H9 (cell line): ENCODE measurements around the gene DCX. TPM values are rescaled to one million over a fixed set of nuclear protein-coding genes. Genes with fewer than 3 reads are reported as not detected.

Experiments
- DNase-seq: peaks from one replicate; pipeline ENCODE4 v3.0.0-alpha.2; 2017
- H2AFZ ChIP-seq: one replicate; pipeline ENCODE4 v1.6.1; 2013; ENCODE audit warnings: mild to moderate bottlenecking, low read length, control low read depth, moderate library complexity
- H2AK5ac ChIP-seq: 2 replicates; pipeline ENCODE4 v1.6.1; 2013; ENCODE audit warnings: low read length, control low read depth, mixed read lengths; ENCODE audit not compliant: insufficient read length
- H2BK120ac ChIP-seq: one replicate; pipeline ENCODE4 v1.6.1; 2013; ENCODE audit warnings: low read depth, mild to moderate bottlenecking, low read length, control low read depth, inconsistent platforms; ENCODE audit not compliant: poor library complexity, severe bottlenecking
- H2BK12ac ChIP-seq: 2 replicates; pipeline ENCODE4 v1.6.1; 2013; ENCODE audit warnings: low read length, control low read depth, mixed read lengths, low read depth; ENCODE audit not compliant: insufficient read length
- H2BK15ac ChIP-seq: 2 replicates; pipeline ENCODE4 v1.6.1; 2013; ENCODE audit warnings: low read depth, low read length, control low read depth
- H2BK20ac ChIP-seq: one replicate; pipeline ENCODE4 v1.6.1; 2013; ENCODE audit warnings: low read depth, mild to moderate bottlenecking, low read length, control low read depth, inconsistent platforms; ENCODE audit not compliant: poor library complexity, severe bottlenecking
- H2BK5ac ChIP-seq: 2 replicates; pipeline ENCODE4 v1.6.1; 2013; ENCODE audit warnings: low read length, control low read depth, mixed read lengths; ENCODE audit not compliant: insufficient read length
- H3K14ac ChIP-seq: 2 replicates; pipeline ENCODE4 v1.6.1; 2013; ENCODE audit warnings: low read length, control low read depth; ENCODE audit not compliant: insufficient read depth
- H3K18ac ChIP-seq: 2 replicates; pipeline ENCODE4 v1.6.1; 2013; ENCODE audit warnings: low read depth, mild to moderate bottlenecking, mixed read lengths, low read length, control low read depth; ENCODE audit not compliant: insufficient read length
- H3K23ac ChIP-seq: 2 replicates; pipeline ENCODE4 v1.6.1; 2013; ENCODE audit warnings: low read length, control low read depth, mixed read lengths, low read depth; ENCODE audit not compliant: insufficient read length
- H3K23me2 ChIP-seq: 2 replicates; pipeline ENCODE4 v1.6.1; 2013; ENCODE audit warnings: low read depth, mild to moderate bottlenecking, mixed read lengths, low read length, control low read depth; ENCODE audit not compliant: insufficient read length, poor library complexity, severe bottlenecking
- H3K27ac ChIP-seq: 2 replicates; pipeline ENCODE4 v1.5.1; 2013; ENCODE audit warnings: low read length, control low read depth, mixed read lengths, low read depth; ENCODE audit not compliant: insufficient read length
- H3K27me3 ChIP-seq: 2 replicates; pipeline ENCODE4 v1.6.1; 2013; ENCODE audit warnings: low read length, control low read depth, inconsistent platforms; ENCODE audit not compliant: insufficient read depth
- H3K4ac ChIP-seq: 2 replicates; pipeline ENCODE4 v1.6.1; 2013; ENCODE audit warnings: low read depth, mild to moderate bottlenecking, control low read depth, inconsistent platforms, low read length, moderate library complexity
- H3K4me1 ChIP-seq: 2 replicates; pipeline ENCODE4 v1.6.1; 2013; ENCODE audit warnings: low read length, control low read depth, inconsistent platforms; ENCODE audit not compliant: insufficient read depth
- H3K4me2 ChIP-seq: 2 replicates; pipeline ENCODE4 v1.6.1; 2013; ENCODE audit warnings: low read length, control low read depth, mixed read lengths; ENCODE audit not compliant: insufficient read length, insufficient read depth
- H3K56ac ChIP-seq: 2 replicates; pipeline ENCODE4 v1.6.1; 2013; ENCODE audit warnings: low read depth, mild to moderate bottlenecking, mixed read lengths, low read length, control low read depth; ENCODE audit not compliant: insufficient read length
- H3K79me1 ChIP-seq: 2 replicates; pipeline ENCODE4 v1.6.1; 2013; ENCODE audit warnings: low read depth, mild to moderate bottlenecking, moderate library complexity, low read length, control low read depth, inconsistent platforms; ENCODE audit not compliant: insufficient read depth, poor library complexity, severe bottlenecking
- H3K79me2 ChIP-seq: 2 replicates; pipeline ENCODE4 v1.6.1; 2013; ENCODE audit warnings: low read length, control low read depth, inconsistent platforms; ENCODE audit not compliant: insufficient read depth
- H3K9ac ChIP-seq: 2 replicates; pipeline ENCODE4 v1.6.1; 2013; ENCODE audit warnings: low read length, control low read depth, mixed read lengths; ENCODE audit not compliant: insufficient read length; ENCODE audit errors: extremely low read depth
- H3K9me3 ChIP-seq: one replicate; pipeline ENCODE4 v1.6.1; 2013; ENCODE audit warnings: low read depth, low read length, inconsistent platforms; ENCODE audit not compliant: control insufficient read depth
- H3T11ph ChIP-seq: one replicate; pipeline ENCODE4 v1.6.1; 2013; ENCODE audit warnings: mild to moderate bottlenecking, low read length, control low read depth, inconsistent platforms
- H4K20me1 ChIP-seq: one replicate; pipeline ENCODE4 v1.6.1; 2013; ENCODE audit not compliant: control insufficient read depth, insufficient read length, insufficient read depth
- H4K5ac ChIP-seq: 2 replicates; pipeline ENCODE4 v1.6.1; 2013; ENCODE audit warnings: low read depth, mild to moderate bottlenecking, mixed read lengths, low read length, control low read depth; ENCODE audit not compliant: insufficient read length
- H4K8ac ChIP-seq: replicated peaks from 2 replicates; pipeline ENCODE4 v1.6.1; 2013; ENCODE audit warnings: low read length, control low read depth, mixed read lengths, low read depth; ENCODE audit not compliant: insufficient read length
- H4K91ac ChIP-seq: 2 replicates; pipeline ENCODE4 v1.6.1; 2013; ENCODE audit warnings: low read depth, mild to moderate bottlenecking, moderate library complexity, mixed read lengths, low read length, control low read depth; ENCODE audit not compliant: insufficient read length
- H3K27ac Mint-ChIP-seq, 3 experiments: 2 replicates in 2 of 3; 3 replicates in 1 of 3; pipeline ENCODE4 v1.8.0; 2020 to 2021; ENCODE audit warnings: mixed read lengths in 3 of 3, mild to moderate bottlenecking in 1 of 3, moderate library complexity in 1 of 3
- H3K27me3 Mint-ChIP-seq: 2 replicates; pipeline ENCODE4 v1.8.0; 2021; ENCODE audit warnings: low read depth, mild to moderate bottlenecking, moderate library complexity, mixed read lengths
- H3K36me3 Mint-ChIP-seq, 3 experiments: 2 replicates in 2 of 3; 3 replicates in 1 of 3; pipeline ENCODE4 v1.8.0; 2020 to 2021; ENCODE audit warnings: low read depth in 3 of 3, mixed read lengths in 3 of 3; ENCODE audit not compliant: insufficient read depth in 1 of 3
- H3K4me1 Mint-ChIP-seq, 2 experiments: 2 replicates each; pipeline ENCODE4 v1.8.0; 2020; ENCODE audit warnings: mixed read lengths in 2 of 2
- H3K4me3 Mint-ChIP-seq, 2 experiments: 2 replicates in 1 of 2; 3 replicates in 1 of 2; pipeline ENCODE4 v1.8.0; 2020 to 2021; ENCODE audit warnings: mild to moderate bottlenecking in 2 of 2, mixed read lengths in 2 of 2, moderate library complexity in 1 of 2
- H3K9me3 Mint-ChIP-seq, 2 experiments: 2 replicates in 1 of 2; 3 replicates in 1 of 2; pipeline ENCODE4 v1.8.0; 2020; ENCODE audit warnings: mild to moderate bottlenecking in 2 of 2, mixed read lengths in 2 of 2, moderate library complexity in 1 of 2
- WGBS: extraction: QIAGEN DNeasy Blood & Tissue Kit; methylation state at CpG from one replicate; pipeline ENCODE4 v1.1.7; 2013; ENCODE audit warnings: missing lambda C conversion rate, low lambda C conversion rate, mixed read lengths; ENCODE audit not compliant: insufficient read length; ENCODE audit errors: extremely low coverage; 5-methylcytosine and 5-hydroxymethylcytosine counted together
- total RNA-seq: library from RNA; stranded (reverse); gene quantifications from 2 replicates; pipeline ENCODE4 v1.2.1, GENCODE V29; 2021
- TF ChIP-seq, protein P1 (sequence below): fragments of 200-600 bp; sonication (generic); conservative IDR thresholded peaks from 3 replicates; pipeline ENCODE4 v1.8.0; 2021; ENCODE audit warnings: antibody characterized with exemption, mild to moderate bottlenecking

The DCX gene
- total RNA-seq, 1 experiment from 2014 or later = 2.0 TPM

DNA sequence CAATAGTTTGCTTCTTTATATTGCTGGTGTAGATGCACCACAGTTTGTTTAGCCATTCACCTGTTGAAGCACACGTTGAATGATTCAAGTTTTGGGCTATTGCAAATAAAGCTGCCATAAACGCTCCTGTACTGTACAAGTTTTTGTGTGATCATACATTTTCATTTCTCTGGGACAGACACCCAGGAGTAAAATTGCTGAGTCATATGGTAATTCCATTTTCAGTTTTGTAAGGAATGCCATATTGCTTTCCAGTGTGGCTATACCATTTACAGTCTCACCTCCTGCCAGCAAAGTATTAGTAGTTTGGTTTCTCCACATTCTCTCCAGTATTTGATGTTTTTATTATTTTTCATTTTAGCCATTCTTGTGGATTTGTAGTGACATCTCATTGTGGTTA is 109.7 kb downstream of the DCX start:
- Mint-ChIP-seq H3K4me3 (no peak overlapping the region), H3K27ac (no peak overlapping the region), H3K27me3 (no peaks in the 10 kb centered on the region), H3K36me3 (no peaks in the 10 kb centered on the region), H3K4me1 (peaks cover 0 to 7% of the 10 kb centered on the region in 2 experiments; a peak in 2 of 4 replicates), H3K9me3 (no peaks in the 10 kb centered on the region; a peak in 1 of 5 replicates)
- no peak overlapping the region for H3K4me2 ChIP-seq
- no peaks in the 10 kb centered on the region for H3K23me2 ChIP-seq
- H4K20me1 ChIP-seq = no peaks in the 10 kb centered on the region
- TF ChIP-seq, protein P1, sequence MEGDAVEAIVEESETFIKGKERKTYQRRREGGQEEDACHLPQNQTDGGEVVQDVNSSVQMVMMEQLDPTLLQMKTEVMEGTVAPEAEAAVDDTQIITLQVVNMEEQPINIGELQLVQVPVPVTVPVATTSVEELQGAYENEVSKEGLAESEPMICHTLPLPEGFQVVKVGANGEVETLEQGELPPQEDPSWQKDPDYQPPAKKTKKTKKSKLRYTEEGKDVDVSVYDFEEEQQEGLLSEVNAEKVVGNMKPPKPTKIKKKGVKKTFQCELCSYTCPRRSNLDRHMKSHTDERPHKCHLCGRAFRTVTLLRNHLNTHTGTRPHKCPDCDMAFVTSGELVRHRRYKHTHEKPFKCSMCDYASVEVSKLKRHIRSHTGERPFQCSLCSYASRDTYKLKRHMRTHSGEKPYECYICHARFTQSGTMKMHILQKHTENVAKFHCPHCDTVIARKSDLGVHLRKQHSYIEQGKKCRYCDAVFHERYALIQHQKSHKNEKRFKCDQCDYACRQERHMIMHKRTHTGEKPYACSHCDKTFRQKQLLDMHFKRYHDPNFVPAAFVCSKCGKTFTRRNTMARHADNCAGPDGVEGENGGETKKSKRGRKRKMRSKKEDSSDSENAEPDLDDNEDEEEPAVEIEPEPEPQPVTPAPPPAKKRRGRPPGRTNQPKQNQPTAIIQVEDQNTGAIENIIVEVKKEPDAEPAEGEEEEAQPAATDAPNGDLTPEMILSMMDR = no peak
- no peak overlapping the region for H2BK120ac ChIP-seq
- H3K79me1 ChIP-seq = no peaks in the 10 kb centered on the region
- H3K56ac ChIP-seq = no peak overlapping the region
- no peak overlapping the region for H2BK15ac ChIP-seq
- H3K4ac ChIP-seq = no peak overlapping the region
- no peak overlapping the region for H4K91ac ChIP-seq
- no peak overlapping the region for H3K27ac ChIP-seq
- no peak overlapping the region for H3T11ph ChIP-seq
- no peak overlapping the region for H3K9ac ChIP-seq
- no peaks in the 10 kb centered on the region for H3K9me3 ChIP-seq
- no peak overlapping the region for H3K23ac ChIP-seq
- no CpG with 5 or more reads among the region's 2 CpGs for WGBS
- no peak overlapping the region for H2AFZ ChIP-seq
- no peak overlapping the region for H3K18ac ChIP-seq
- H2AK5ac ChIP-seq = no peak overlapping the region
- H3K79me2 ChIP-seq = no peaks in the 10 kb centered on the region
- no peak overlapping the region for H2BK20ac ChIP-seq
- no peak overlapping the region for H3K14ac ChIP-seq
- H2BK5ac ChIP-seq = no peak overlapping the region
- H4K8ac ChIP-seq = no peak overlapping the region
- no peaks in the 10 kb centered on the region for H3K27me3 ChIP-seq
- no peak for DNase-seq
- H2BK12ac ChIP-seq = no peak overlapping the region
- H4K5ac ChIP-seq = no peak overlapping the region
- no peaks in the 10 kb centered on the region for H3K4me1 ChIP-seq
